ENCODE results near the gene TMEM245. TPM values are rescaled to one million over a fixed set of nuclear protein-coding genes. Genes with fewer than 3 reads are reported as not detected.

Gene TMEM245
- 50.4 and 61.5 TPM in 2 replicates for total RNA-seq

DNA sequence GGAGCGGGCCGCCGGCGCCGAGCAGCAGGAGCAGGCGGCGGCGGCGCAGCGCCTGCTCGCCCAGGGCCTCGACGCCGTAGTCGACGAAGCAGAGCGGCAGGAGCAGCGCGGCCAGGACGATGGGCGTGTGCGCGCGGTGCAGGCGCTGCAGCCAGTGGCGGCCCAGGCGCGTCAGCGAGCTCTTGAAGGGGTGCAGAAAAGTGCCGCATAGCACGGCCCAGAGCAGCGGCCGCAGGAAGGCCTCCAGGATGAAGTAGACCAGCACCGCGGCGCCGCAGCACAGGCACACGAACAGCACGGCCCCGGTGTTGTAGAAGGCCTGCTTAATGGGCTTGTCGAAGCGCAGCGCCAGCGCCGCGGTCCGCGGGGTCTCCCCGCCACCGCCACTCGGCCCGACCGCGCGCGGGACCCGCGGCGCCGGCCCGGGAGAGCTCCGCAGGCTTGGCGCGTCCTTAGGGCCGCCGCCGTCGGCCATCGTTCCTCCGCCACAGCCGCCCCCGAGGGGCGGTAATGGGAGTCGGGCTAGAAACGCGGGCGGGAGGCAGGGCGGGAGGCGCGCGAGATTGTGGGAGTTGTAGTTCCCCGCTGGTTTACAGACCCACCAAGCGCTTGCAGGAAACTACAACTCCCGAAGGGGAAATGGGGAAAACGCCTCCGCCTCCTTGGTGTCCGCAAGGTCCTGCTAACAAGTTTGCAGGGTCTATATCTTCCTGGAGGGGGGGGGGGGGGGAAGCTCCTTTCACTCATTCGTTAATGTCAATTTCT is at the start of gene TMEM245:
TSS of gene TMEM245 (minus strand) at position 509 of the 765 bp plus-strand sequence. CDS start at position 475, 34 bp downstream.

DNA sequence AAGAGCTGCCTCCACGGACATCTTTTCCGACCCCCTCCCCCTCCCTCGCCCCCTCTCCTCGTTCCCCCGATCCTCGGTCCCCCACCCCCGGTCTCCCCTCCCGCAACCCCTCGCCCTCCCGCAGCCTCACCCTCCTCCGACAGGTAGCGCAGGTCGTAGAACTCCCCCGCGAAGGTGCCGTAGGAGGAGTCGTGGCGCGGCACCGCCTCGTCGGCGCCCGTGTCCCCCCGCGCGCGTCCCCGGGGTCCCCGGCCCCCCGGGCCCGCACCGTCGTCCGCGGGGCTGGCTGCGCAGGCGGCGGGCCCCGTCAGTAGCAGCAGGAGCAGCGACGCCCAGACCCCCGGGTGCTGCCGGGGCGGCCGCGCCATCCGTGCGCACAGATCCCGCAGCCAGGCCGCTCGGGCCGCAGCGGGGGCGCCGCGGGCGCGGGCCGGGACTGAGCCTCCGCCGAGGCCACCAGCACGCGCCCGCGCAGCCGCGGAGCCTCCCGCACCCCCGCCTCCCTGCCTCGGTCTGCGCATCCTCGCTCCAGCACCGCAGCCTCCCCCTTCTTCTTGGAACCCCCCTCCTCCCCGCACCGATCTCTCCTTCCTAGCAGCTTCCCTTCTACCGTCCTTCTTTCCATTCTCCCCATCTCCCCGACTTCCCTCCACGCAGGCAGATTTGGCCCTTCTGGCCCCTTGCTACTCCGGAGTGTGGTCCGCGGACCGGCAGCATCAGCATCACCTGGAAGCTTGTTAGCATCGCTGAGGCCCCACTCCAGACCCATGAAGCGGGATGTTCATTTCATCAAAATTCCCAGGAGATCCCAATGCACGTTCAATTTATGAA is 47.2 kb upstream of the TMEM245 start, which contains the start of gene FRRS1L:
TSS of gene FRRS1L (minus strand) at position 479 of the 831 bp plus-strand sequence. CDS start at position 368, 111 bp downstream.

DNA sequence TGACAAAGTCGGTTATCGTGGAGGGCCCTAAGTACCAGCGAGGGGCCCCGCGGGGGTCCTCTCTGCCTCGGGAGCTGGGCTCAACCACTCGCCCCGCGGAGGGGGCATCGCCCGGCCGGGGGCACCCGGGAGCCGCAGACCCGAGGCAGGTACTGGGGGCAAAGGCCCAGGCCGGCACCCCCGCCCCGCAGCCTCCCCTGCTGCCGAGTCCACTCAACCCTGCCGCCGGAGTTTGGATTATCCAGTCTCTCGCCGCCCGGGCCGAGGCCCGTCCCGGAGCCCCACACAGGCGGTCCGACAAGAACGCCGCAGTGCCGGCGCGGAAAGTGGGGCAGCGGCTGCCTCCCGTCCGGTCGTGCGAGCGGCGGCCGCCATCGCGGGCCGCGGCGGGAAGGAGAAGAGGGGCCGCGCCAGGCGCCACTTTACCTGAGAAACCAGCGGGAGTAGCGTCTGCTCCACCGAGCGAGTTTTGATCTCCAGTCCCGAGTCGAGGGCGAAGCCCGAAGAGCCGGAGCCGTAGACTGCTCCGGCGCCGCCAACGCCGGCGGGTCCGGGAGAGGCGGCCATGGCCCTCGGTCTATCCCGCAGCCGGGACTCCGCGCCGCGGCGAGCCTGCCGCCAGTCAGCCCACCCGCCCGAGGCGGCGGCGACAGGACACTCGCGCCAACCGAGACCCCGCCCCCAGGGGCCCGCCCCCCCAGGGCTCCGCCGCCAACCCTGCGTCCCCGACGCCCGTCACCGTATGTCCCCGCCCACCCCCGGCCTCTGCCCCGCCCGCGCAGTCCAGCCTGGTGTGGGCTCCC is 106.7 kb downstream of the TMEM245 start, which contains the start of gene CTNNAL1:
TSS of gene CTNNAL1 (minus strand) at position 624 of the 803 bp plus-strand sequence. CDS start at position 567, 57 bp downstream.

Other genes starting within 250 kb of the TMEM245 start
- gene ELP1, start 185.8 kb downstream of the TMEM245 start, total RNA-seq, result 15.8 and 22.5 TPM in 2 replicates
- 4.1 and 6.0 TPM in 2 replicates for gene ABITRAM, start 185.5 kb downstream of the TMEM245 start, total RNA-seq
- 39.7 and 86.4 TPM in 2 replicates for gene CTNNAL1, start 106.4 kb downstream of the TMEM245 start, total RNA-seq
- 0.33 and 0.89 TPM in 2 replicates for gene FRRS1L, start 47.3 kb upstream of the TMEM245 start, total RNA-seq
- gene EPB41L4B, start 201.1 kb upstream of the TMEM245 start, total RNA-seq, result 0.49 and 0.76 TPM in 2 replicates